Measurements from ENCODE around the gene ZNF609.

The ZNF609 gene

DNA sequence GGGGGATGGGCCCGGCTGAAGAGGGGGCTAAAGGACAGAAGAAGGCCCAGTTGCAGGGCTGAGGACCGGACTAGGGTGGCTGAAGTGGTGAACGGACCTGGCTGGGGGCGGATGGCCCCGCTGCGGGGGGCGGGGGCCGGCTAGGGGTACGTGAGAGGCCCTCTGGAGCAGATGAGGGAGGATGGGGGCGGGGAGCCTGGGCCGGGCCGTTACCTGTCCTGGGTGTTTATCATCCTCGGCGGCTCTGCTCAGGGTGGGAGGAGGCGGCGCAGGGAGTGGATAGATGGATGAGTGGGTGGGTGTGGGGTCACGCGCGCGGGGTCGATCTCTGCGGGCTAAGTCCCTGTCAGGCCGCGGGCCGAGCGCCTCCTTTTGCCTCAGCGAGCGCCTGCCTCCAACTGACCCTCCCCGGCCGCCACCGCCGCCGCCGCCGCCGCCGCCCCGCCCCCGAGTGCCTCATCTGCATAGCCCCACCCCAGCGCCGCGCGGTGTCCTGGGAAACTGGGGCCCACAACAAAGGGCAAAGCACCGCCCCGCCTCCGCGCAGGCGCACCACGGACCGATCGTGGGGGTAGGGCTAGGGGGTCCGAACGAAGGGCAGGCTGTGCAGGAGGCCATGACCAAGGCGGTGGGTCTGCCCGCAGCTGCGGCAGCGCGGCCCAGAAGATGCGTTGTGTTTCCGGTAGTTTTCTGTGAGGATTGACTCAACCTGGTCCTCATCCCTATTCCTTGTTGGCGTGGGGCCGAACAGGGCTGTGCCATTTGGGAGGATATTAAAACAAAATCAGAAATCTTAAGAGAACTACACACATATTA, 242.6 kb downstream of the ZNF609 start:
- DNase-seq = peak; percentile 94 to 95

DNA sequence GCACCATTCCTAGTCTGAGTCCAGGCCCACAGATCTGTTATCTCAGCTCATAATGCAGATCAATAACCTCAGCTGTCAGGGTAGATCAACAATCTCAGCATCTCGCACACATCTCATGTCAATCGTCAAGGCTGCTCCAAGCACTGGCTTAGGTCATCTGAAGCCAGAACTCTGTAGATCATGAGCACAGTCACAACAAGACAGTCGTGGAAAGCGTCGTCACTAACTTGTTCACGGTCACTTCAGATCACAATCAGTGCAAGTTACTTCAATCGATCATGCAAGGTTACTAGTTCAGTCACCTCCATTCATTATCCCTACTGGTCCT, 243.2 kb downstream of the ZNF609 start:
- no peak for DNase-seq

DNA sequence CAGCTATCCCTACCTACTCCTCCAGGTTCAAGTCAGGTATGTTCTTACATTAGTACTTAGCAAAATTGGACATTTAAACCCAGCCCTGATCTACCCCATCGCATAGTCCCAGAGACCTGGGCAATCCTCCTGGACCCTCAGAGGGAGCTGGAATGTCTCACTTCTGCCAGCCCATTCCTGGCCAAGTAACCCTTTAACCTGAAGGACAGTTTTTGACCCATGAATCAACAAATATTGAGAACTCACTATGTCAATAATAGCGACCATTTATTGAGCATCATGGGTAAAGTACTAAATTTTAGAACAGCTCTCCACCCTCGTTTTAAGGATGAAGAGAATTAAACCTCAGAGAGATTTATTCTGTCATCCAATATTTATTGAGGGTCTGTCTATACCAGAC, 244.6 kb downstream of the ZNF609 start:
- DNase-seq = no peak

DNA sequence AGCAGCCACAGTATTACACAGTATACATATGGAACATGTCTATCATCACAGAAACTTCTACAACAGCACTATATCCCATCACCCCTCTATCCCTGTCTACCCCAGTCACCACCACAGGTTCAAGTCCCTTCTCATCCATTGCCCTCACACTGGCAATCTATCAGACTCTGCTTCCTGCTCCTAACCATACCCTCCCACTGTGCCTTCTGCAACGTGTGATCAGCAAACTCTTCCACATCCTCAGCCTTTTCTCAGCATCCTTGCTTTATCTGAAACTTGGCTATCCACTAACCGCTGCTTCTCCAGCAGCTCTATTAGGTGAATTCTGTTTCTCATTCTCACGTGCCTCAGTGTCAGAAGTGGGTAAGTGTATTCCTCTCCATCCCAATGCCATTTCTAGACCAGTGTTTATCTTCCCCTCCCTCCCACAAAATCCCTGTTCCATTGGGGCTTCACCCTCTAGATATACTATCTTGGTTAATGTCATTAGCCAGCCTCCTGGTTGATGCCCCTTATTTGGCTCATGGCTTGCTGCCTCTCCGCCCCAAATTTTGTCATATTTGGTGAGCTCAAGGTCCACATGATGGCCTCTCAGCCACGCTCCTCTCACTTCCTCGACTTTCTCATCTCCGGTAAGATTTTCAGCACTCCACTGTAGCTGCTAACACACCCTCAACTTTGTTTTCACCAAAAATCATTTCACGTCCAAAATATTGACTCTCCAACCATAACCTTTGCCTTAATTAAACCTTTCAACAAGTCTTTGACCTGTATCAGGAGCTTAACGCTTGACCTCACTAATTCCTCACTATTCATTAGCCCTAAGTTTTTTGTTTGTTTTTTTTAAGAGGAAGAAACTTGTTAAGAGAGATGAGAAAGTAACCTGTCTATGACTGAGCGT, 245.9 kb downstream of the ZNF609 start:
- DNase-seq = no peak

DNA sequence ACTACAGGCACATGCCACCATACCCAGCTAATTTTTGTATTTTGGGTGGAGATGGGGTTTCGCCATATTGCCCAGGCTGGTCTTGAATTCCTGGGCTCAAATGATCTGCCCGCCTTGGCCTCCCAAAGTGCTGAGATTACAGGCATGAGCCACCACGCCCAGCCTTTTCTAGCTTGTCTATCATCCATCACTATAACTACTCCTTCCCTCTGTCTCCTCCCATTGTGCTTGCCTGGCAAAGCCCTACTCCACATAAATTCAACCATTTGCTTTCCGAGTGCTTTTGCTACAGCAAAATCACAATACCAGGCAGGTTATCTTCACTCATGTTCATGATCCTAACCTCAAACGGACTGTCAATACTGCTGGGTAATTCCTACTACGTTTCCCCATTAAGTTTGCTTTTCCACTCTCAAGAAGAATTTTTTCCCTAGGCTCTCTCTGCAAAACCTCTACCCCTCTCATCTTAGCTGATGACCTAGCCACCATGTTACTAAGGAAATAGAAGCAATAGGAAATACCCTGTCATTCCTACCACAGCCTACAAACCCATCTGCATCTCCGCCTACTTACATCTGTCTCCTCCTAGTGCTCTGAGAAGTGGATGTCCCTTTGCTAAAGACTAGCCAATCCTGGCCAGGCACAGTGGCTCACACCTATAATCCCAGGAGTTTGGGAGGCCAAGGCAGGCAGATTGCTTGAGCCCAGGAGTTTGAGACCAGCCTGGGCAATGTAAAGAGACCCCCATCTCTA, 250.5 kb downstream of the ZNF609 start:
- DNase-seq = no peak

DNA sequence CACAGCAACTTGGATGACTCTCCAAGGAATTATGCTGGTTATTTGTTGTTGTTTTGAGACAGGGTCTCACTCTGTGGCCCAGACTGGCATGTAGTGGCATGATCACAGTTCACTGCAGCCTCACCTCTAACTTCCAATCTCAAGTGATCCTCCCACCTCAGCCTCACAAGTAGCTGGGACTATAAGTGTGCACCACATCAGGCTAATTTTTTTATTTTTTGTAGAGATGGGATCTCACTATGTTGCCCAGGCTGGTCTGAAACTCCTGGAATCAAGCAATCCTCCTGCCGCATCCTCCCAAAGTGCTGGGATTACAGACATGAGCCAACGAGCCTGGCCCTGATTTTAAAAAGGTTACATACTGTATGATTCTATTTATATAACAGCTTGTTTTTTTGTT, 252.0 kb downstream of the ZNF609 start:
- no peak for DNase-seq

DNA sequence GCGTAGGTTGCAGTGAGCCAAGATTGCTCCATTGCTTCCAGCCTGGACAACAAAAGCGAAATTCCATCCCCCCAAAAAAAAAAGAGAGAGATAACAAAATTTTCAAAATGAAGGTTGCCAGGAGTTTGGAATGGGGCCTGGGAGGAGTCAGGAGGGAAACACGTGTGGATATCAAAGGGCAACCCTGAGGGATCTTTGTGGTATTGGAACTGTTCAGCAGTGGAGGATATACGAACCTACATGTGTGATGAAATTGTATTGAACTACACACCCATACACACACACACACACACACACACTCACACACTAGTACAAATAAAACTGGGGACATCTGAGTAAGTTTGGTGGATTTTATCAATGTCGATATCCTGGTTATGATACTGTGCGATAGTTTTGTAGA, 253.2 kb downstream of the ZNF609 start:
- DNase-seq = no peak

DNA sequence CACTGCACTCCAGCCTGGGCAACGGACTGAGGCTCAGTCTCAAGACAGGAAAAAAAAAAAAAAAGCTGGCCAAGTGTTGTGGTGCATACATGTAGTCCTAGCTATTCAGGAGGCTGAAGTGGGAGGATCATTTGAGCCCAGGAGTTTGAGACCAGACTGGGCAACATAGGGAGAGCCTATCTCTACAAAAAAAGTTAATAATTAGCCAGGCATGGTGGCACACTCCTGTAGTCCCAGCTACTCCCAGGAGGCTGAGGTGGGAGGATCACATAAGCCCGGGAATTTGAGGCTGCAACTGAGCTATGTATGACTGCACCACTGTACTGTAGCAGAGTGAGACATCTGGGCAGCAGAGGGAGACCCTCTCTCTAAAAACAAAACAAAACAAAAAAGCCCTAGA, 256.1 kb downstream of the ZNF609 start:
- DNase-seq = no peak

DNA sequence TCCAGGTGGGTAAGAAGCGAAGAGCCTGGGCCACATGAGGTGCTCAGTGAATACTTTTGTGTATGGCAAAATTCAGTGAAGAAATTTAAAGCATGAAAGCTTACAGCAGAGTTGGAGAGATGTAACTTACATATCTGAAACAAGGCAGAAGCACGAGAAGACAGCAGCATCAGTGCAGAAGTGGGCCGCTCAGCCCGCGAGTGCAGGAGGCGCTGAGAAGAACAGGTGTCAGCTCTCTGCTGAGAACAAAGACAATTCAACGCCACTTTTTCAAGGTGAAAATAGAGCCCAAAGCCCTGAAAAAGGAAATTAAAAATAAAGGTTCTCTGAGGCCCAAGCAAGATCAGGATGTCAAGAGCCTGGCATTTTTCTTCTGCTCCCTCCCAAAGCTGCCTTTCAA, 256.8 kb downstream of the ZNF609 start:
- no peak for DNase-seq

DNA sequence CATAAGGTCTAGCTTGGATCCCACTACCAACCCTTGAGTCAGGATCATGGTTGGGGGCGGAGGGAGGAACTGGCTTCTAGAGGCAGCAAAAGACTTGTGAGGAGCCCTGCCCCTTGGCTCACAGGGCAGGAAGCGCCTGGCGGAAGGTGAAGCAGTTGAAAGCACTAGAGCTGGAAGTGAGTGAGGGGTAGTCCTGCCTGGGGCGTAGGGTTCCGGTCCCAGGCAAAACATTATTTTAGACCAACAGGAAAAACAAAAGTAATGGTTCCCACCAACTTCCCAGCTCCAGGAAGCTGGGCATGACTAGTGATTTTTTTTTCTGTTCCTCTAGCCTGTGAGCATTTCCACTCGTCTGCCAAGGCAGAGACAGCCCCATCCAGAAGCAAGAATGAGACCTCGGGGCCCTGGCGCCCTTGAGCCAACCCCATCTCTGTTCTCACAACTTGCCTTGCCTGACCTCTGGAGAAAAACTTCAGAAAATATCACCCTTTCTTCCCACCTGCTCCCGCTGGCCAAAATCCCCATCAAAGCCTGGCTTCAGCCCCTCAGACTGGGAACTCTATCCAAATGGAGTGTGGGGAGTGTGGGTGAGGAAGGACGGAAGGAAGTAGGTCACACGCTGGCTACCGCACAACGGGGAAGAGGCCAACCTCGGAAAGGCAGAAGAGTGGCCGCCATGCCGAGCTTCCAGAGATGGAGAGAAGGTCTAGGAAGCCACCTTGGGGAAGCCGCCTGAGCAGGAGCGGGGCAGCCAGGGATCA, 257.5 kb downstream of the ZNF609 start:
- DNase-seq = no peak

DNA sequence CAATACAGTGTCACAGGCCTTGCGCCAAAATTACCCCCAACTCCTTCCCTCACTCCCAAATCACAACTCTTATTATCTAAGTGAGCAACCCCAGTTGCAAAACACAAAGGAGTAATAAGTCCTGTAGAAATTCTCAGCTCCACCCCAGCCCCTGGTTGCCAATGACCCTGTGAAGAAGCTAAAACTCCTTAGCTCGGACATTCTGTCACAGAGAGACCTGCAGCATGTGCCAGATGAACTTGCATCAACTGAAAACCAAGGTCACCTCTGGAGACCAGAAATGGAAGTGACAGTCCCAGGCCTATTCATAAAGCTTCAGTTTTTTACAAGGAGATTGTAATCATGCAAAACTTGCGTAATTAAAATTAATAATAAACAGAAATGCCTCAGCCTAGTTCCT, 259.8 kb downstream of the ZNF609 start:
- DNase-seq = no peak

DNA sequence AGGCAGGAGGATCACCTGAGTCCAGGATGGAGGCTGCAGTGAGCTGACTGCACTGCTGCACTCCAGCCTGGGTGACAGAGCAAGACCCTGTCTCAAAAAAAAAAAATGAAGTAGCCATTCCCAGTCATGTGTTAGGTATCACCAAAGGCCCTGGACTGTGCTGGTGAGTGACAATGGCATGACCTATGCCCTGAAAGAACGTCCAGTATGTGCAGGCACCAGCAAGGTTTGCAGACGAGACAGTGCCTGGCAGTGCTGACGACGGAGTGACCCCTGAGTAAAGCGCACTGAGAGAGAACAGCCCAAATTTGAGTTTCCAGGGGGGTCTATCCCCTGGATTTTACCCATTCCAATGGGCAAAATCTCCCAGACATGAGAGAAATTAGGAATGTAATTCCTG, 269.8 kb downstream of the ZNF609 start:
- DNase-seq = no peak

DNA sequence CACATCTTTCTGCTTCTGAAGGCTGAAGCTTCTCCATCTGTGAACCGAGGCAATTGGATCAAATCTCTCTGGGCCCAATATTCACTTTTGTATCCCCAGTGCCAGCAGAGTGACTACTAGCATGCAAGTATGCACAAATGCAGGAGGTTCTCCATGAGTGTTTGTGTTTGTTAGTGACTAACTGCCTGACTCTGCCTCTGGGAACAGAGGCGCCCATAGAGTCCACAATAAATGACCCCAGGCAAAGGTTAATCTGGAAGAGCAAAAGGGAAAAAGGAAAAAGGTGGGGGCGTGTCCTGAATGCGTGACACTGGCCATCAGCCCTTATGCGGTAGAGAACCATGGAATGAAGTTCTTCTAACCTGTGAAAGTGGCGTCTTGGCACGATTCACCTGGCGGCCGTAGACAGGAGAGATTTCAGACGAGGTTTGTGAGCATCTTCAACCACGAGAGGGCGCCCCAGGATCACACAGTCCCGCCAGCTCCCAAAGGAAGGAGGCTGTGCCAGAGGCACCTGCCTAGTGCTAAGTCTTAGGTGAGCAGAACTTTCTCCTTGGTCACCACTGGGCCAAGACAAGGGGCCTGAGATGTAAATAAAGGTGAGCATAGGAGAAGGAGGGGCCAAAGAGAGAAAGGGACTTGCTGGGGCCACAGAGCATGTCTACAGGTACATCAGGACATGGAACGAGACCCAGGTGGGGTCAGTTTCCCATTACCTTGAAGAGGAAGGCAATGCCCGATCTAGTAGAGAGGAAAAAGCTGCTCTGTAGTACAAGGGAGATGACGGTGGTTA, 270.8 kb downstream of the ZNF609 start:
- DNase-seq = peak; percentile 83 to 92

DNA sequence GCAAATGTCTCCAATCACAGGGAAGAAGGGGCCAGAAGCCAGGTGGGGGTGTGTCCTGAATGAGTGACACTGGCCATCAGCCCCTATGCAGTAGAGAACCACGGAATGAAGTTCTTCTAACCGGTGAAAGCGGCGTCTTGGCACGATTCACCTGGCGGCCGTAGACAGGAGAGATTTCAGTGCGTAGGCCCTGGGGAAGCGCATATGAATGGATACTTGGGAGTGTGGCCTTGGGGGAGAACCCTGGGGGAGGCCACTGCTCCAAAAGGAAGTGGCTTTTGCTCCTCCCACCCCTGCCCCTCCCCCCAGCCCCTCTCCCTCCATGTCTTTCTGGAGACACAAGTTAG, 271.4 kb downstream of the ZNF609 start:
- DNase-seq = no peak

DNA sequence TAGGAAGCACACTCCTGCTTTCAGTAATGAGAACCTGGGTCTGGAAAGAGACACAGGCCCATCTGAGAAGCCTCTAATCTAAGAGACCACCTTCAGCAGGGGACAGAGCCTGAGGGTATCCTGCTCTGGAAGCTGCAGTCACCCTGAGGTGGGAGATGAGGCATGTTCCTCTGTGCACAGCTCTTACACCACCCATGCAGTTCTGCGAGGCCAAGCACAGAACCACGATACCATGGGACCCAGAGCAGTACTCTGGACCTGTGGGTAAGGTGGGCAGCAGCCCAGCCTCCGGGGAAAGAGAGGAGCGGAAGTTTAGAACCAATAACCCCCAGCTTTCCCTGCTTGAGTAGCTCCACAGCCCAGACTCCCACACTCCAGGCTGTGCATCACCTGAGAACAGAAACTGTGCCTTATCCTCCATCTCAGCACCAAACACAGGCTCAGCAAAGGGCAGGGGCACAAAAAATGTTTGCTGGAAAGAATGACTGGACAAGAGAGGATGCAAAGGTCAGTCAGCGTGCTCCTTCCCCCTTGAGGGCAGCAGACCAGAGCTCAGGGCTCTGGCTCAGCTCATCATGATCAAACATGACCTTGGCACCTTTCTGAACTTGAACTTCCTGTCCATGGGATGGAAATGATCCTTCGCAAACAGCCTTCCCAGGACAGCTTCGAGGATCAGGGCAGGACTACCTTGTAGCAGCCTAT, 271.9 kb downstream of the ZNF609 start:
- no peak for DNase-seq
